ENCODE data around the gene PHGDH.

PHGDH gene

GRCh38 chr1:119714583-119714982 is 2.8 kb downstream of the PHGDH start:
- no peak for DNase-seq (ENCODE audit: low spot score)
- CTCF ChIA-PET = interaction anchor here (0.6 kb wide), 1 partner anchor 1443 kb away, joined by 3 read pairs; no protein-coding TSS in a partner anchor
- POLR2A ChIA-PET (ENCODE audit: low non-redundant PET) = no interaction called here

GRCh38 chr1:119715542-119715941 is 3.8 kb downstream of the PHGDH start:
- ChIA-PET POLR2A (ENCODE audit: low non-redundant PET) (no interaction called here), CTCF (interaction anchor here (0.6 to 1.3 kb wide), 2 partner anchors 19 to 1504 kb away, joined by 5 read pairs; no protein-coding TSS in a partner anchor)
- TF ChIP-seq CTCF (conservative IDR thresholded peaks at IDR 0.05; ENCODE audit: low read depth) = no peak
- no peak for DNase-seq (ENCODE audit: low spot score)
- no peak overlapping the region for H3K27ac ChIP-seq

More at GRCh38 chr1:119714583-119714982, 2.8 kb downstream of the PHGDH start:
- peak overlapping the region; percentile 28; the same call in 1 of the 2 replicates for H3K27ac ChIP-seq
- no peak for TF ChIP-seq CTCF (conservative IDR thresholded peaks at IDR 0.05; ENCODE audit: low read depth)

GRCh38 chr1:119718409-119718808 is 6.7 kb downstream of the PHGDH start:
- POLR2A ChIA-PET (ENCODE audit: low non-redundant PET) = no interaction called here
- TF ChIP-seq CTCF (conservative IDR thresholded peaks at IDR 0.05; ENCODE audit: low read depth) = no peak
- no peak overlapping the region for H3K27ac ChIP-seq
- CTCF ChIA-PET = no interaction called here
- no peak for DNase-seq (ENCODE audit: low spot score)

GRCh38 chr1:119718972-119719371 is 7.2 kb downstream of the PHGDH start:
- DNase-seq (ENCODE audit: low spot score) = no peak
- ChIA-PET POLR2A (ENCODE audit: low non-redundant PET) (no interaction called here), CTCF (no interaction called here)
- TF ChIP-seq CTCF (conservative IDR thresholded peaks at IDR 0.05; ENCODE audit: low read depth) = no peak
- H3K27ac ChIP-seq = no peak overlapping the region

- H3K27ac ChIP-seq = no peak overlapping the region
- DNase-seq (ENCODE audit: low spot score) = no peak
- ChIA-PET CTCF (interaction anchor here (1.3 kb wide), 1 partner anchor 23 kb away, joined by 3 read pairs; no protein-coding TSS in a partner anchor), POLR2A (ENCODE audit: low non-redundant PET) (no interaction called here)
- no peak for TF ChIP-seq CTCF (conservative IDR thresholded peaks at IDR 0.05; ENCODE audit: low read depth)
These were observed 9.2 kb downstream of the PHGDH start for GRCh38 chr1:119720866-119721440.

- CTCF ChIA-PET = no interaction called here
- H3K27ac ChIP-seq = no peak overlapping the region
These were observed 10.2 kb downstream of the PHGDH start for GRCh38 chr1:119721896-119722295.

More at GRCh38 chr1:119721896-119722295, 10.2 kb downstream of the PHGDH start:
- POLR2A ChIA-PET (ENCODE audit: low non-redundant PET) = no interaction called here
- no peak for DNase-seq (ENCODE audit: low spot score)
- TF ChIP-seq CTCF (conservative IDR thresholded peaks at IDR 0.05; ENCODE audit: low read depth) = no peak

Measured in RWPE1 (cell line).